HG03460 (cell line): ENCODE results near the gene HERC6.
A peak's percentile ranks its signal among the peaks of the same experiment; 100 is the strongest.
"Not testable (repeated sequence)": the region's sequence is repeated elsewhere in the genome, so short reads cannot be mapped to it uniquely, and the experiment has no call there.

ENCODE experiments used
- ATAC-seq: cut with Tn5 transposase; IDR thresholded peaks from one replicate; pipeline ENCODE4 v1.9.1; 2021; ENCODE audit not compliant: unreplicated experiment

The HERC6 gene

GRCh38 chr4:88390128-88390527, 11.5 kb downstream of the HERC6 start:
- ATAC-seq = no peak

- ATAC-seq = no peak
Measured at GRCh38 chr4:88391703-88392102, 13.1 kb downstream of the HERC6 start.

GRCh38 chr4:88396681-88397080, 18.0 kb downstream of the HERC6 start:
- no peak for ATAC-seq

GRCh38 chr4:88398381-88398780, 19.7 kb downstream of the HERC6 start:
- no peak for ATAC-seq

GRCh38 chr4:88409206-88409605, 30.6 kb downstream of the HERC6 start:
- no peak for ATAC-seq

GRCh38 chr4:88409789-88410188, 31.1 kb downstream of the HERC6 start:
- no peak for ATAC-seq

GRCh38 chr4:88411491-88412096, 32.9 kb downstream of the HERC6 start:
- peak; percentile 73 for ATAC-seq

GRCh38 chr4:88413801-88414200, 35.1 kb downstream of the HERC6 start:
- no peak for ATAC-seq

GRCh38 chr4:88414755-88415154, 36.1 kb downstream of the HERC6 start:
- ATAC-seq = no peak

GRCh38 chr4:88415982-88416381, 37.3 kb downstream of the HERC6 start:
- no peak for ATAC-seq

- no peak for ATAC-seq
Measured at GRCh38 chr4:88418411-88418810, 39.8 kb downstream of the HERC6 start.

- ATAC-seq = peak; percentile 81
Measured at GRCh38 chr4:88419874-88420273, 41.2 kb downstream of the HERC6 start.

- ATAC-seq = no peak
Measured at GRCh38 chr4:88420844-88421243, 42.2 kb downstream of the HERC6 start.

- ATAC-seq = no peak
Measured at GRCh38 chr4:88422403-88422802, 43.8 kb downstream of the HERC6 start.

- no peak for ATAC-seq
Measured at GRCh38 chr4:88429401-88429800, 50.7 kb downstream of the HERC6 start.

GRCh38 chr4:88435987-88436693, 57.5 kb downstream of the HERC6 start:
- no peak for ATAC-seq

- ATAC-seq = not testable (repeated sequence)
Measured at GRCh38 chr4:88437873-88438272, 59.2 kb downstream of the HERC6 start.

GRCh38 chr4:88439161-88439760, 60.6 kb downstream of the HERC6 start:
- no peak for ATAC-seq

- no peak for ATAC-seq
Measured at GRCh38 chr4:88440146-88440545, 61.5 kb downstream of the HERC6 start.

GRCh38 chr4:88441696-88442095, 63.0 kb downstream of the HERC6 start:
- no peak for ATAC-seq

- no peak for ATAC-seq
Measured at GRCh38 chr4:88442689-88443191, 64.1 kb downstream of the HERC6 start.

- ATAC-seq = no peak
Measured at GRCh38 chr4:88443486-88443885, 64.8 kb downstream of the HERC6 start.
